Measurements from ENCODE around the gene BTBD16.

Gene BTBD16

DNA sequence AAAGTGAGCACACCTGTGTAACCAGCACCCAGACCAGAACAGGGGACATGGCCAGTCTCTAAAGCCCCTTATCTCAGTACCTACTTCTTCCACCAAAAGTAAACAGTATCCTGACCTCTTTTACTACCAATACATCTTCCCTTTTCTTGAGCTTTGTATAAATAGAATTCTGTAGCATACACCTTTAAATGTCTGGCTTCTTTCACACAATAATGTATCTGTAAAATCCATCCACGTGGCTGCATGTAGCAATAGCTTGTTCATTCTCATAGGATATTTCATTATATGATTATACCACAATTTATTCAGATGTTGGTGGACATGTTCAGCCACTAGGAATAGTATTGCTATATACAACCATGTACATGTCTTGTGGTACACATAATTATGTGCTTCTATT, 40.6 kb downstream of the BTBD16 start:
- Histone ChIP-seq H3K9me3 (no peaks in the 10 kb centered on the region), H3K4me3 (ENCODE audit: low read depth, low read length) (no peak overlapping the region), H3K4me1 (no peaks in the 10 kb centered on the region), H3K27me3 (0 out of 2 replicates have a peak, but pooled peaks cover 3% of the 10 kb centered on the region), H3K36me3 (no peaks in the 10 kb centered on the region)
- DNase-seq, result no peak
- TF ChIP-seq, protein P1, sequence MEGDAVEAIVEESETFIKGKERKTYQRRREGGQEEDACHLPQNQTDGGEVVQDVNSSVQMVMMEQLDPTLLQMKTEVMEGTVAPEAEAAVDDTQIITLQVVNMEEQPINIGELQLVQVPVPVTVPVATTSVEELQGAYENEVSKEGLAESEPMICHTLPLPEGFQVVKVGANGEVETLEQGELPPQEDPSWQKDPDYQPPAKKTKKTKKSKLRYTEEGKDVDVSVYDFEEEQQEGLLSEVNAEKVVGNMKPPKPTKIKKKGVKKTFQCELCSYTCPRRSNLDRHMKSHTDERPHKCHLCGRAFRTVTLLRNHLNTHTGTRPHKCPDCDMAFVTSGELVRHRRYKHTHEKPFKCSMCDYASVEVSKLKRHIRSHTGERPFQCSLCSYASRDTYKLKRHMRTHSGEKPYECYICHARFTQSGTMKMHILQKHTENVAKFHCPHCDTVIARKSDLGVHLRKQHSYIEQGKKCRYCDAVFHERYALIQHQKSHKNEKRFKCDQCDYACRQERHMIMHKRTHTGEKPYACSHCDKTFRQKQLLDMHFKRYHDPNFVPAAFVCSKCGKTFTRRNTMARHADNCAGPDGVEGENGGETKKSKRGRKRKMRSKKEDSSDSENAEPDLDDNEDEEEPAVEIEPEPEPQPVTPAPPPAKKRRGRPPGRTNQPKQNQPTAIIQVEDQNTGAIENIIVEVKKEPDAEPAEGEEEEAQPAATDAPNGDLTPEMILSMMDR (IDR thresholded peaks at IDR 0.05; ENCODE audit: low read depth, low read length), result no peak

DNA sequence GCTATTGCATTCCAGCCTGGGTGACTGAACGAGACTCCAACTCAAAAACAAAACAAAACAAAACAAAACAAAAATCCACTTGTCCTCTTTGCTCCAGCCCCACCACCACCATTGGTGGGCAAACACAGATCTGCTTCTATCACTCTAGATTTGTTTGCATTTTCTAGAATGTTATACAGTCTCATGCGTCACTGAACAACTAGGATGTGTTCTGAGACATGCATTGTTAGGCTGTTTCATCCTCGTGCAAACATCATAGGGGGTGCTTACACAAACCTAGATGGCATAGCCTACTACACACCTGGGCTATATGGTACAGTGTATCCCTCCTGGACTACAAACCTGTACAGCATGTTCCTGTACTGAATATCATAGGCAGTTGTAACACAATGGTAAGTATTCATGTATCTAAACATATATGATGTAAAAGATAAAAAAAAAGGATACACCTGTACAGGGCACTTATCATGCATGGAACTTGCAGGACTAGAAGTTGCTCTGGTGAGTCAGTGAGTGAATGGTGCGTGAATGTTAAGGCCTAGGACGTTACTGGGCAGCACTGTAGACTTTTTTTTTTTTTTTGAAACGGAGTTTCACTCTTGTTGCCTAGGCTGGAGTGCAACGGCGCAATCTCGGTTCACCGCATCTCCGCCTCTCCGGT, 45.3 kb downstream of the BTBD16 start:
- no peak for DNase-seq
- Histone ChIP-seq H3K9me3 (no peaks in the 10 kb centered on the region), H3K36me3 (no peaks in the 10 kb centered on the region), H3K27me3 (0 out of 2 replicates have a peak, but pooled peaks cover under 1% of the 10 kb centered on the region), H3K4me1 (no peaks in the 10 kb centered on the region), H3K4me3 (ENCODE audit: low read depth, low read length) (no peak overlapping the region)
- TF ChIP-seq, protein P1 (IDR thresholded peaks at IDR 0.05; ENCODE audit: low read depth, low read length), result no peak

DNA sequence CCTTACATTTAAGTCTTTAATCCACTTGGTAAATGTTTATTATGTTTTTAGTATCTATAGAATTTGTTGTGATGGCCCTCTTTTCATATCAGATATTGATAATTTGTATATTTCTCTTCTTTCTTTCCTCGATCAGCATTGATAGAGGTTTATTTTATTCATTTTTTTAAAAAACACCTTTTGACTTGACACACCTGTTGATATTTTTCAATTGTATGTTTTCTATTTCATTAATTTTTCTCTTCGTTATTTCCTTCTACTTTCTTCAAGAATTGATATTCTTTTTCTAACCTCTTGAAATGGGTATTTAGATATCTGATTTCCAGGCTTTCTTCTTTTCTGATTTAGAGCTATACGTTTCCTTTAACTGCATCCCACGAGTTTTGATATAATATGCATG, 50.9 kb downstream of the BTBD16 start:
- Histone ChIP-seq H3K4me3 (ENCODE audit: low read depth, low read length) (no peak overlapping the region), H3K36me3 (no peaks in the 10 kb centered on the region), H3K4me1 (no peaks in the 10 kb centered on the region), H3K9me3 (no peaks in the 10 kb centered on the region), H3K27me3 (no peaks in the 10 kb centered on the region)
- no peak for DNase-seq
- TF ChIP-seq, protein P1 (IDR thresholded peaks at IDR 0.05; ENCODE audit: low read depth, low read length), result no peak

DNA sequence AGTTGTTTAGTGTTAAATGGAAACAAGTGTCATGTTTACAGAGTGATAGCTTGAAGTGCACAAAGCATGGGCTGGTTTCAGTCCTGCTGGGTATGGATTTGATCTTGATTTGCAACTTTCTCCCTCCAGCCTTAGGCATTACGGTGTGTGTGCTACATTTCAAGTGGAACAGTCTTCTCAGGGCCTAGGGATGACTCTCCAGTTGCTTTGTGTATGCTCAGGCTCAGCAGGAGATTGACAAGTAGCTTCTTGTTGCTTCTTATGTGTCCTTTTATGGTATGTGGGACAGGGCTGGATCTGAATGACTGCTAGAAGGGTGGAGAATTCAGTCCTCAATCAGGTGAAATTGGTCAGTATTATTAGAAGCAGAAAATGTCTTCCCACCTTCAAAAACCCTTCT, 52.1 kb downstream of the BTBD16 start:
- TF ChIP-seq, protein P1 (IDR thresholded peaks at IDR 0.05; ENCODE audit: low read depth, low read length), result no peak
- H3K27me3 ChIP-seq, result no peaks in the 10 kb centered on the region; the same call in 1 of the 2 replicates
- no peak for DNase-seq
- no peaks in the 10 kb centered on the region for H3K36me3 ChIP-seq
- no peaks in the 10 kb centered on the region for H3K4me1 ChIP-seq
- no peaks in the 10 kb centered on the region for H3K9me3 ChIP-seq
- no peak overlapping the region for H3K4me3 ChIP-seq (ENCODE audit: low read depth, low read length)

DNA sequence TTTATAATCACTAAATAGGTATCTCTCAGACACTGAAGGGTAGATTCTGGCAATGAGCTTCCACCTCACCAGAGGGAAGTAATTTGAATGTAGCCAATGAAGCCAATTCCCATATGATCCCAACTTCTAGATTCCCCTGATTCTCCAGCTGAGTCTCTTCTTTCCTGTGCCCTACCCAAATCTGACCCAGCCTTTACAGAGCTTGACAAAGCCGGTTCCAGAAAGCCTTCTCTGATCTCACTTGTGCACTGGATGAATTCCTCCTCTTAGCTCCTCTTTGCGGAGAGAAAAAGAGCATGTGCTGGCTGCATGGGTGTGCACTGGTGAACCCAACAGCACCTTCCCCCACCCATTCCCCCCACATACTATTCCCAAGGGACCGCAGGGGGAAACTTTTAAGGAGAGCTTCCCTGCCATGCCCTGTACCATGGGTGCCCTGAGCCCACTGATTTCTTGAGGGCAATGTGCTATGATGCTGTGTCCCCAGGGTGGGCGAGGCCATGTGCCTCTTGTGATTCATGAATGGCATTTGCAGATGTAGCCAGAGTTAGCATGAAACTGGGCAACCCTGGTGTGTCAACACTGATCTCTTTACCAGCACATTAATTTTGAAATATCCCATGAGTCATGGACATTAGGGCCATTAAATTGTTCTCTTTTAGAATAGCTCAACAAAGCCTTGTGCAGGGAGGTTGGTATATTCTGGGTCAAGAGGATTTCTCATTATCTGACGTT, 53.0 kb downstream of the BTBD16 start:
- no peaks in the 10 kb centered on the region for H3K9me3 ChIP-seq
- H3K4me3 ChIP-seq (ENCODE audit: low read depth, low read length), result no peak overlapping the region
- H3K4me1 ChIP-seq, result no peaks in the 10 kb centered on the region
- no peak for DNase-seq
- TF ChIP-seq, protein P1 (IDR thresholded peaks at IDR 0.05; ENCODE audit: low read depth, low read length), result no peak
- H3K36me3 ChIP-seq, result no peaks in the 10 kb centered on the region
- no peaks in the 10 kb centered on the region; the same call in 1 of the 2 replicates for H3K27me3 ChIP-seq

DNA sequence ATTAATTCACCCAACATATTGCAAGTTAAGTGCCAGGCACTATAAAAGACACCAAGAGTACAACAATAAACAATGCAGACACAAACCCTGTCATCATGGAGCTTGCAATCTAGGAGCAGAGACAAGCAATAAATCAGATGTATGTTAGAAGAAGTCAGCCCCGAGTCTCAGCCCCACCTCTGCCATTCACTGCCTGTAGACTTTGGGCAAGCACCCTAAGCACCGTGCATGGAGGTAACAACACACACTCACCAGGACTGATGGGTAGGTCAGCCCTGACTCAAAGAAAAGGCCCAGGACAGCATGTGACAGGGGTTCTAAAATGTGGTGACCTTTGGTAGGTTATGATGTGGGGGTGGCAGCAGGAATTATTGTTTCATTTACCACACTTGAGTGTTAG, 54.1 kb downstream of the BTBD16 start:
- Histone ChIP-seq H3K4me1 (no peaks in the 10 kb centered on the region), H3K4me3 (ENCODE audit: low read depth, low read length) (no peak overlapping the region), H3K27me3 (peaks cover 8% of the 10 kb centered on the region), H3K9me3 (no peaks in the 10 kb centered on the region), H3K36me3 (no peaks in the 10 kb centered on the region)
- TF ChIP-seq, protein P1 (IDR thresholded peaks at IDR 0.05; ENCODE audit: low read depth, low read length), result no peak
- DNase-seq, result no peak
